ENCODE data around the gene NXF1. TPM values are rescaled to one million over a fixed set of nuclear protein-coding genes. Genes with fewer than 3 reads are reported as not detected.
"Not testable (repeated sequence)": the region's sequence is repeated elsewhere in the genome, so short reads cannot be mapped to it uniquely, and the experiment has no call there.

NXF1 gene
- 28.4 and 29.3 TPM in 2 replicates for total RNA-seq (2014; rRNA removed; shearing (Covaris generic))

- DNase-seq (ENCODE audit: low read depth): peak; percentile 96
Observed at GRCh38 chr11:62805076-62805892, at the start of gene NXF1. Gene NXF1, minus strand, starts transcription at chr11:62805440. Its CDS starts 84 bp downstream, at chr11:62805356.

GRCh38 chr11:62854013-62854824 lies 49.0 kb upstream of the NXF1 start:
- no peak for DNase-seq (ENCODE audit: low read depth)

GRCh38 chr11:62853279-62853965 lies 48.2 kb upstream of the NXF1 start:
- DNase-seq (ENCODE audit: low read depth): no peak

GRCh38 chr11:62852523-62853188 lies 47.4 kb upstream of the NXF1 start:
- no peak for DNase-seq (ENCODE audit: low read depth)

GRCh38 chr11:62851807-62852522 lies 46.7 kb upstream of the NXF1 start:
- no peak for DNase-seq (ENCODE audit: low read depth)

GRCh38 chr11:62850911-62851806 lies 45.9 kb upstream of the NXF1 start:
- peak; percentile 51 for DNase-seq (ENCODE audit: low read depth)

GRCh38 chr11:62847767-62848314 lies 42.6 kb upstream of the NXF1 start:
- DNase-seq (ENCODE audit: low read depth): no peak

GRCh38 chr11:62846177-62846576 lies 40.9 kb upstream of the NXF1 start:
- no peak for DNase-seq (ENCODE audit: low read depth)

GRCh38 chr11:62844154-62844553 lies 38.9 kb upstream of the NXF1 start:
- no peak for DNase-seq (ENCODE audit: low read depth)

GRCh38 chr11:62843466-62843865 lies 38.2 kb upstream of the NXF1 start:
- DNase-seq (ENCODE audit: low read depth): no peak

GRCh38 chr11:62842891-62843290 lies 37.7 kb upstream of the NXF1 start:
- not testable (repeated sequence) for DNase-seq (ENCODE audit: low read depth)

- peak; percentile 38 for DNase-seq (ENCODE audit: low read depth)
Observed at GRCh38 chr11:62842171-62842741, 37.0 kb upstream of the NXF1 start.

- peak; percentile 96 for DNase-seq (ENCODE audit: low read depth)
Observed at GRCh38 chr11:62841361-62842170, 36.3 kb upstream of the NXF1 start.

- peak; percentile 98 for DNase-seq (ENCODE audit: low read depth)
Observed at GRCh38 chr11:62840721-62841360, 35.6 kb upstream of the NXF1 start.

- peak; percentile 97 for DNase-seq (ENCODE audit: low read depth)
Observed at GRCh38 chr11:62839050-62839945, 34.1 kb upstream of the NXF1 start, which contains the start of gene WDR74. Gene WDR74, minus strand, starts transcription at chr11:62839590. Its CDS starts 20 bp downstream, at chr11:62839570.

GRCh38 chr11:62835336-62835735 lies 30.1 kb upstream of the NXF1 start:
- DNase-seq (ENCODE audit: low read depth): no peak
